PC-9 (cell line): ENCODE data around the gene PCDH9.

Source experiments
- EZH2 ChIP-seq: fragments of 200-600 bp; sonication (generic); IDR thresholded peaks from 2 replicates; pipeline ENCODE4 v1.8.0; 2017; ENCODE audit warnings: antibody characterized with exemption, low read depth
- TF ChIP-seq, protein P1 (sequence below): fragments of 200-600 bp; sonication (generic); conservative IDR thresholded peaks from 2 replicates; pipeline ENCODE4 v1.6.1; 2017; ENCODE audit warnings: mixed run types, antibody characterized with exemption, mild to moderate bottlenecking, moderate library complexity

GRCh38 chr13:67090856-67091255, 139.3 kb downstream of the PCDH9 start:
- TF ChIP-seq EZH2 = no peak
- TF ChIP-seq, protein P1, sequence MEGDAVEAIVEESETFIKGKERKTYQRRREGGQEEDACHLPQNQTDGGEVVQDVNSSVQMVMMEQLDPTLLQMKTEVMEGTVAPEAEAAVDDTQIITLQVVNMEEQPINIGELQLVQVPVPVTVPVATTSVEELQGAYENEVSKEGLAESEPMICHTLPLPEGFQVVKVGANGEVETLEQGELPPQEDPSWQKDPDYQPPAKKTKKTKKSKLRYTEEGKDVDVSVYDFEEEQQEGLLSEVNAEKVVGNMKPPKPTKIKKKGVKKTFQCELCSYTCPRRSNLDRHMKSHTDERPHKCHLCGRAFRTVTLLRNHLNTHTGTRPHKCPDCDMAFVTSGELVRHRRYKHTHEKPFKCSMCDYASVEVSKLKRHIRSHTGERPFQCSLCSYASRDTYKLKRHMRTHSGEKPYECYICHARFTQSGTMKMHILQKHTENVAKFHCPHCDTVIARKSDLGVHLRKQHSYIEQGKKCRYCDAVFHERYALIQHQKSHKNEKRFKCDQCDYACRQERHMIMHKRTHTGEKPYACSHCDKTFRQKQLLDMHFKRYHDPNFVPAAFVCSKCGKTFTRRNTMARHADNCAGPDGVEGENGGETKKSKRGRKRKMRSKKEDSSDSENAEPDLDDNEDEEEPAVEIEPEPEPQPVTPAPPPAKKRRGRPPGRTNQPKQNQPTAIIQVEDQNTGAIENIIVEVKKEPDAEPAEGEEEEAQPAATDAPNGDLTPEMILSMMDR = no peak
